ENCODE data around the gene ADGRV1. TPM values are rescaled to one million over a fixed set of nuclear protein-coding genes. Genes with fewer than 3 reads are reported as not detected.
A peak's percentile ranks its signal among the peaks of the same experiment; 100 is the strongest.
"Not testable (repeated sequence)": the region's sequence is repeated elsewhere in the genome, so short reads cannot be mapped to it uniquely, and the experiment has no call there.

Gene ADGRV1
- total and polyA plus RNA-seq, 7 donors, result 0.05 to 0.83 (median 0.11) TPM; not detected in 1

- Histone ChIP-seq H3K27ac (no peak overlapping the region), H3K36me3 (ENCODE audit: insufficient read depth in 1 of 2, low read depth in 1 of 2) (no peaks in the 10 kb centered on the region), H3K9me3 (no peaks in the 10 kb centered on the region), H3K4me1 (no peaks in the 10 kb centered on the region), H3K27me3 (ENCODE audit: insufficient read depth in 3 of 3, low read length in 2 of 3) (no peaks in the 10 kb centered on the region), H3K4me3 (no peak overlapping the region)
- TF ChIP-seq CTCF (IDR thresholded peaks at IDR 0.05), result no peak
- WGBS, 3 donors, result 84 to 87% (median 84%) methylated on average over 7 of the region's 7 CpGs
- ATAC-seq, result no peak
- DNase-seq, result no peak
- intact Hi-C loops (cut with DNase I), result no loop called here
Observed at GRCh38 chr5:90845723-90846554, 287.3 kb downstream of the ADGRV1 start.

DNA sequence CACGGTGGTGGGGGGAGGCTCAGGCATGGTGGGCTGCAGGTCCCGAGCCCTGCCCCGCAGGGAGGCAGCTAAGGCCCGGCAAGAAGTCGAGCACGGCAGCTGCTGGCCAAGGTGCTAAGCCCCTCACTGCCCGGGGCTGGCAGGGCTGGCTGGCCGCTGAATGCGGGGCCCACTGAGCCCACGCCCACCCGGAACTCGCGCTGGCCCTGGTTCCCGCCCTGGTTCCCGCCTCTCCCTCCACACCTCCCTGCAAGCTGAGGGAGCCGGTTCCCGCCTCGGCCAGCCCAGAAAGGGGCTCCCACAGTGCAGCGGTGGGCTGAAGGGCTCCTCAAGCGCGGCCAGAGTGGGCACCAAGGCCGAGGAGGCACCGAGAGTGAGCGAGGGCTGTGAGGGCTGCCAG, 289.0 kb downstream of the ADGRV1 start:
- H3K27ac ChIP-seq; H3K9me3 ChIP-seq; H3K4me1 ChIP-seq; H3K36me3 ChIP-seq (ENCODE audit: insufficient read depth in 1 of 2, low read depth in 1 of 2); H3K4me3 ChIP-seq; intact Hi-C loops (cut with DNase I); H3K27me3 ChIP-seq (ENCODE audit: insufficient read depth in 3 of 3, low read length in 2 of 3); ATAC-seq: not testable (repeated sequence)
- 95 to 96% (median 96%) methylated on average over 11 to 24 of the region's 24 CpGs for WGBS, 3 donors
- peak; percentile 12 to 44 for DNase-seq

GRCh38 chr5:90849939-90850338, 291.3 kb downstream of the ADGRV1 start:
- no peaks in the 10 kb centered on the region for H3K4me1 ChIP-seq
- TF ChIP-seq CTCF (IDR thresholded peaks at IDR 0.05), result no peak
- no peaks in the 10 kb centered on the region for H3K27me3 ChIP-seq (ENCODE audit: insufficient read depth in 3 of 3, low read length in 2 of 3)
- intact Hi-C loops (cut with DNase I), result no loop called here
- DNase-seq (no peak), ATAC-seq (no peak)
- H3K27ac ChIP-seq, result no peak overlapping the region
- no peak overlapping the region for H3K4me3 ChIP-seq
- no peaks in the 10 kb centered on the region for H3K9me3 ChIP-seq
- no peaks in the 10 kb centered on the region for H3K36me3 ChIP-seq (ENCODE audit: insufficient read depth in 1 of 2, low read depth in 1 of 2)

DNA sequence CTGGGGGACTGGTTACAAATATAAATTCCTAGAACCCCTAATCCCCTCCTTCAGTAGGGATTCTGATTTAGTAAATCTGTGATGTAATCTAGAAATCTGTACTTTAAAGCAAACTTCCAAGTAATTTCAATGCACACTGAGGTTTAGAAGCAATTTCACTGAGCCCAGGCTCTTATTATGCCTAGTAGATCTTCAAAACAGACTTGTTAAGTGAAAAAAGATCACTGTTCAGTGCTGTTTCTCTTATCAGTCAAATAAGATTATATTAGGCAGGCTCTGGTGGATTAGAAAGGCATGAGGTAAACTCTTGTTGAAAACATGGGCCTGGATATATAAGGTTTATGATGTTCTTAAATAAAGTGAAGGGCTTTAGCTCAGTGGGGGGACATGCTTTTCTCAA, 293.9 kb downstream of the ADGRV1 start:
- DNase-seq (no peak), ATAC-seq (no peak)
- no peak overlapping the region for H3K27ac ChIP-seq
- no peak for TF ChIP-seq CTCF (IDR thresholded peaks at IDR 0.05)
- H3K27me3 ChIP-seq (ENCODE audit: insufficient read depth in 3 of 3, low read length in 2 of 3), result no peaks in the 10 kb centered on the region
- H3K9me3 ChIP-seq, result no peaks in the 10 kb centered on the region
- no peaks in the 10 kb centered on the region for H3K4me1 ChIP-seq
- H3K36me3 ChIP-seq (ENCODE audit: insufficient read depth in 1 of 2, low read depth in 1 of 2), result no peaks in the 10 kb centered on the region
- intact Hi-C loops (cut with DNase I), result no loop called here
- no peak overlapping the region for H3K4me3 ChIP-seq

DNA sequence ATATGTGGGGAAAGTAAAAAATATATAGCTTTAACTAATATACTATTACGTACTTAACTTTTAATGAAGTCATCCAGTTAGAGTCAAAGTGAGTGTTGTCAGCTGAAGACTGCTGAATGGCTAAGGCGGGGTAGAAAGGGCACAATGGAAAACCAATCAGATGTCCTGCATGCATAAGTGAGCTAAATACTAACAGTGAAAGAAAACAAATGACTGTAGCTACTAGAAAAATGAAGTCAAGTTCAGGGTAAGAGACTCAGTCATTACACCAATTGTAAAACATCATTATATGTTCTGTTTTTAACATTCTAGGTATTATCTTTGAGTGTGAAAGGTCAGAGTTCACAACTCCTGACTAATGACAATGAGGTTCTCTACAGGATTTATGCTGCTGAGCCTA, 295.2 kb downstream of the ADGRV1 start:
- Histone ChIP-seq H3K9me3 (no peaks in the 10 kb centered on the region), H3K36me3 (ENCODE audit: insufficient read depth in 1 of 2, low read depth in 1 of 2) (no peaks in the 10 kb centered on the region), H3K27ac (no peak overlapping the region), H3K4me1 (no peaks in the 10 kb centered on the region), H3K4me3 (no peak overlapping the region), H3K27me3 (ENCODE audit: insufficient read depth in 3 of 3, low read length in 2 of 3) (no peaks in the 10 kb centered on the region)
- intact Hi-C loops (cut with DNase I), result no loop called here
- DNase-seq, result no peak
- no peak for TF ChIP-seq CTCF (IDR thresholded peaks at IDR 0.05)
- 92 to 95% (median 93%) methylated on average over 2 of the region's 2 CpGs for WGBS, 3 donors
- ATAC-seq, result no peak
